GM12878 (cell line): ENCODE results near the gene LANCL3. TPM values are rescaled to one million over a fixed set of nuclear protein-coding genes. Genes with fewer than 3 reads are reported as not detected.

Experiments
- ATAC-seq: fragments of 200-7000 bp; cut with Tn5 transposase; 3 replicates; pipeline ENCODE4 v1.9.1; 2020; ENCODE audit warnings: mild to moderate bottlenecking, moderate library complexity
- BruUV-seq: library from RNA; stranded (reverse); fragments of 400-500 nt; replicated peaks from 2 replicates; lab custom pipeline; 2021; lab: Mats Ljungman, UMichigan
- CTCF ChIA-PET: fragments of 300-600 bp; sonication (Branson Sonifier 250); formaldehyde crosslinking; extraction: SDS; loops from one replicate; lab custom pipeline; 2021; ENCODE audit warnings: inconsistent platforms; lab: Yijun Ruan, JAX
- POLR2A ChIA-PET: fragments of 350-600 bp; formaldehyde crosslinking; extraction: SDS; loops from one replicate; lab custom pipeline; 2021; ENCODE audit warnings: inconsistent platforms; lab: Charles Lee
- RAD21 ChIA-PET: fragments of 300-600 bp; sonication (Branson Sonifier 250); formaldehyde crosslinking; loops from one replicate; lab custom pipeline; 2023; ENCODE audit warnings: antibody characterized with exemption; ENCODE audit not compliant: unreplicated experiment; lab: Charles Lee
- SMC1A ChIA-PET: fragments of 300-600 bp; sonication (Branson Sonifier 250); formaldehyde crosslinking; loops from one replicate; lab custom pipeline; 2023; ENCODE audit not compliant: unreplicated experiment, uncharacterized antibody; lab: Charles Lee
- DNase-seq: peaks from one replicate; pipeline ENCODE4 v3.0.0-alpha.2; 2011; ENCODE audit warnings: low read depth, low spot score
- FAIRE-seq: peaks from 3 replicates; lab custom pipeline; 2011; peaks lifted over from hg19 to GRCh38; lab: Jason Lieb, UNC
- H2AFZ ChIP-seq: 2 replicates; pipeline ENCODE4 v1.6.0; 2011; ENCODE audit warnings: low read depth, low read length, control low read depth; ENCODE audit not compliant: control insufficient read depth
- H3K27ac ChIP-seq: 2 replicates; pipeline ENCODE4 v1.5.1; 2011; ENCODE audit warnings: control low read depth; ENCODE audit not compliant: control insufficient read depth, insufficient read depth
- H3K27me3 ChIP-seq, 2 experiments: replicated peaks in 1 of 2; 2 replicates each; pipeline versions ENCODE4 v1.6.0 to v1.6.1; 2011; ENCODE audit warnings: low read length in 1 of 2; ENCODE audit not compliant: control insufficient read depth in 2 of 2, insufficient read depth in 2 of 2
- H3K36me3 ChIP-seq, 2 experiments: 2 replicates each; pipeline ENCODE4 v1.5.1; 2011; ENCODE audit warnings: low read length in 1 of 2; ENCODE audit not compliant: control insufficient read depth in 2 of 2, insufficient read depth in 2 of 2
- H3K4me1 ChIP-seq: 2 replicates; pipeline ENCODE4 v1.6.1; 2011; ENCODE audit warnings: mild to moderate bottlenecking, low read length, moderate library complexity, mixed read lengths; ENCODE audit not compliant: control insufficient read depth, insufficient read depth
- H3K4me2 ChIP-seq: 2 replicates; pipeline ENCODE4 v1.6.0; 2011; ENCODE audit warnings: control low read depth; ENCODE audit not compliant: control insufficient read depth, insufficient read depth
- H3K4me3 ChIP-seq: fragments of 200-600 bp; sonication (generic); 2 replicates; pipeline ENCODE4 v1.5.1; 2016
- H3K79me2 ChIP-seq: 2 replicates; pipeline ENCODE4 v1.6.0; 2011; ENCODE audit warnings: low read length; ENCODE audit not compliant: control insufficient read depth, insufficient read depth
- H3K9ac ChIP-seq: 2 replicates; pipeline ENCODE4 v1.8.0; 2011; ENCODE audit warnings: low read length, control low read depth, mixed read lengths; ENCODE audit not compliant: control insufficient read depth, insufficient read depth
- H3K9me3 ChIP-seq: replicated peaks from 3 replicates; pipeline ENCODE4 v1.5.1; 2011; ENCODE audit warnings: mild to moderate bottlenecking, low read length; ENCODE audit not compliant: control insufficient read depth, insufficient read depth
- H4K20me1 ChIP-seq: 2 replicates; pipeline ENCODE4 v1.6.0; 2011; ENCODE audit not compliant: control insufficient read depth, insufficient read depth
- CEBPB ChIP-seq, 2 experiments: fragments of 150-350 bp in 1 of 2; IDR thresholded peaks; 2 replicates each; pipeline ENCODE4 v1.6.1; 2012 to 2014; ENCODE audit warnings: low read depth in 2 of 2, low read length in 2 of 2, borderline replicate concordance in 1 of 2, inconsistent platforms in 1 of 2
- CHD1 ChIP-seq: IDR thresholded peaks from 2 replicates; pipeline ENCODE4 v1.6.1; 2012; ENCODE audit warnings: low read depth, low read length, improper control_type of control experiment
- PRDM15 ChIP-seq: fragments of 450-650 bp; formaldehyde crosslinking; IDR thresholded peaks from 2 replicates; pipeline ENCODE4 v1.4.0; 2020; ENCODE audit warnings: mild to moderate bottlenecking, moderate library complexity
- TCF3 ChIP-seq: IDR thresholded peaks from 2 replicates; pipeline ENCODE4 v1.6.1; 2012; ENCODE audit warnings: low read depth, mild to moderate bottlenecking, low read length, borderline replicate concordance; ENCODE audit not compliant: insufficient read depth
- WGBS: methylation state at CpG from one replicate; pipeline ENCODE4 v1.1.6; 2016; ENCODE audit warnings: low lambda C conversion rate; ENCODE audit not compliant: insufficient replicate concordance, insufficient coverage; ENCODE audit errors: missing lambda C conversion rate; 5-methylcytosine and 5-hydroxymethylcytosine counted together
- in situ Hi-C: fragments of 300-500 bp; cut with MboI; formaldehyde crosslinking; loops from 9 replicates; pipeline ENCODE4 v1.14.3; 2018; ENCODE audit warnings: mixed read lengths
- intact Hi-C: fragments of 100-400 bp; cut with micrococcal nuclease; formaldehyde crosslinking; loops from one replicate; pipeline ENCODE4 v1.14.2; 2022; ENCODE audit not compliant: unreplicated experiment
- polyA plus RNA-seq, 11 experiments: library from polyadenylated mRNA; depleted of rRNA in 4 of 11; unstranded in 6 of 11; stranded (reverse) in 5 of 11; fragments of >200 nt; fragmentation: Nextera tagmentation in 4 of 11; fragmentation: Illumina TruSeq in 1 of 11; extraction: Ambion mirVana in 4 of 11; extraction: Trizol in 1 of 11; gene quantifications; 1 replicate in 1 of 11; 2 replicates in 10 of 11; pipeline versions ENCODE4 v1.2.1 to v1.2.3, GENCODE V29; 2011 to 2016; ENCODE audit warnings: inconsistent platforms in 2 of 11, missing spikeins in 2 of 11, low read depth in 1 of 11
- total RNA-seq, 4 experiments: library from RNA; depleted of rRNA in 3 of 4; stranded (reverse); fragments of >200 nt in 3 of 4; fragmentation: Illumina TruSeq in 1 of 4; extraction: Trizol in 1 of 4; gene quantifications; 2 replicates each; pipeline versions ENCODE4 v1.2.1 to v1.2.3, GENCODE V29; 2013 to 2021

LANCL3 gene
- total and polyA plus RNA-seq, 10 of the 15 experiments (the other 5 are each of a cell fraction or from before 2014, with no cell fraction given): not detected

- Histone ChIP-seq H2AFZ (no peak overlapping the region), H3K9me3 (no peaks in the 10 kb centered on the region), H3K4me2 (no peak overlapping the region), H3K27me3 (no peaks in the 10 kb centered on the region; a peak in 1 of 4 replicates), H3K79me2 (no peaks in the 10 kb centered on the region), H3K9ac (no peak overlapping the region), H4K20me1 (no peaks in the 10 kb centered on the region), H3K36me3 (no peaks in the 10 kb centered on the region), H3K4me1 (no peaks in the 10 kb centered on the region), H3K27ac (no peak overlapping the region), H3K4me3 (no peak overlapping the region)
- CTCF ChIA-PET: no interaction called here
- FAIRE-seq (no peak), ATAC-seq (no peak), DNase-seq (no peak)
- POLR2A ChIA-PET: no interaction called here
- RAD21 ChIA-PET: no interaction called here
- no TSS peak for BruUV-seq
- intact Hi-C loops (no loop called here), in situ Hi-C loops (no loop called here)
- TF ChIP-seq PRDM15 (CRISPR knock-in tag): no peak
- no peak for TF ChIP-seq CHD1
- TF ChIP-seq TCF3: no peak
- SMC1A ChIA-PET: no interaction called here
These were observed 145.1 kb downstream of the LANCL3 start for GRCh38 chrX:37716602-37717001.

- ATAC-seq (no peak), FAIRE-seq (no peak), DNase-seq (no peak)
- no TSS peak for BruUV-seq
- H3K36me3 ChIP-seq: no peaks in the 10 kb centered on the region
- H3K4me2 ChIP-seq: no peak overlapping the region
- no peaks in the 10 kb centered on the region for H3K79me2 ChIP-seq
- H3K27ac ChIP-seq: no peak overlapping the region
- no peak overlapping the region for H3K9ac ChIP-seq
- intact Hi-C loops (no loop called here), in situ Hi-C loops (no loop called here)
- H3K4me3 ChIP-seq: no peak overlapping the region
- no peak overlapping the region for H2AFZ ChIP-seq
- ChIA-PET RAD21 (no interaction called here), POLR2A (no interaction called here), CTCF (no interaction called here), SMC1A (no interaction called here)
- no peaks in the 10 kb centered on the region for H3K4me1 ChIP-seq
- no peaks in the 10 kb centered on the region for H3K9me3 ChIP-seq
- no peak for TF ChIP-seq CEBPB (IDR thresholded peaks at IDR 0.05; ENCODE audit: borderline replicate concordance in 1 of 2, low read depth in 2 of 2, low read length in 2 of 2)
- H4K20me1 ChIP-seq: no peaks in the 10 kb centered on the region
- 0% methylated on average over 1 of the region's 1 CpG for WGBS
- H3K27me3 ChIP-seq: no peaks in the 10 kb centered on the region; a peak in 1 of 4 replicates
These were observed 146.2 kb downstream of the LANCL3 start for GRCh38 chrX:37717708-37718107.
